H1 (cell line): ENCODE data around the gene RHEX. TPM values are rescaled to one million over a fixed set of nuclear protein-coding genes. Genes with fewer than 3 reads are reported as not detected.

Experiments
- ASH2L ChIP-seq: fragments of 200-600, 300-600 bp; sonication (generic); IDR thresholded peaks from one replicate; pipeline ENCODE4 v1.7.1; 2017; ENCODE audit warnings: low read length
- HDAC2 ChIP-seq, 2 experiments: fragments of 300-600 bp in 1 of 2; sonication (generic) in 1 of 2; IDR thresholded peaks; 2 replicates each; pipeline ENCODE4 v1.6.1; 2011 to 2012; ENCODE audit warnings: low read depth in 2 of 2, low read length in 2 of 2, mild to moderate bottlenecking in 2 of 2, moderate library complexity in 2 of 2, borderline replicate concordance in 1 of 2, inconsistent platforms in 1 of 2
- RNF2 ChIP-seq: fragments of 200-900, 300-1000 bp; sonication (generic); IDR thresholded peaks from 2 replicates; pipeline ENCODE4 v1.7.1; 2016; ENCODE audit warnings: borderline replicate concordance, low read depth, mild to moderate bottlenecking, antibody characterized with exemption, low read length; ENCODE audit not compliant: poor library complexity, severe bottlenecking; ENCODE audit errors: missing control alignments
- SIRT6 ChIP-seq: IDR thresholded peaks from one replicate; pipeline ENCODE4 v1.7.1; 2012; ENCODE audit warnings: low read length, inconsistent platforms
- SP2 ChIP-seq: IDR thresholded peaks from 2 replicates; pipeline ENCODE4 v1.6.1; 2012; ENCODE audit warnings: mild to moderate bottlenecking, low read length, inconsistent platforms
- TAF1 ChIP-seq: IDR thresholded peaks from 2 replicates; pipeline ENCODE4 v1.6.1; 2011; ENCODE audit warnings: mild to moderate bottlenecking, low read depth, low read length
- TAF7 ChIP-seq: optimal IDR thresholded peaks from 2 replicates; pipeline ENCODE3; 2011; ENCODE audit warnings: low read depth, mild to moderate bottlenecking, inconsistent platforms, low read length, moderate library complexity, borderline replicate concordance
- ZNF274 ChIP-seq: IDR thresholded peaks from 2 replicates; pipeline ENCODE4 v1.7.0; 2012; ENCODE audit warnings: low read length, borderline replicate concordance; ENCODE audit errors: extremely low read depth
- polyA plus RNA-seq, 7 experiments: library from polyadenylated mRNA; depleted of rRNA in 3 of 7; stranded (reverse) in 5 of 7; unstranded in 2 of 7; fragments of >200 nt in 5 of 7; fragments of 200-250 nt in 2 of 7; gene quantifications; 1 replicate in 5 of 7; 2 replicates in 1 of 7; 4 replicates in 1 of 7; pipeline versions ENCODE4 v1.2.1 to v1.2.3, GENCODE V29; 2011 to 2013; ENCODE audit warnings: missing spikeins in 2 of 7, mixed read lengths in 2 of 7
- total RNA-seq: library from RNA; stranded (reverse); fragmentation: NEBNext Ultra II Directional; extraction: Animal tissue kit (Norgen Biotek cat#: 25700); gene quantifications from 2 replicates; pipeline ENCODE4 v1.2.1, GENCODE V29; 2021
- TF ChIP-seq, protein P1 (sequence below): fragments of 300-600 bp; sonication (generic); IDR thresholded peaks from 2 replicates; pipeline ENCODE4 v1.7.1; 2012; ENCODE audit warnings: low read length, moderate library complexity, mild to moderate bottlenecking, inconsistent platforms; ENCODE audit not compliant: insufficient replicate concordance
- TF ChIP-seq, protein P2 (sequence below): IDR thresholded peaks from 2 replicates; pipeline ENCODE4 v1.6.1; 2012; ENCODE audit warnings: inconsistent platforms

RHEX gene
- total and polyA plus RNA-seq, 2 of the 8 experiments (the other 6 are each of a cell fraction or from before 2014, with no cell fraction given): not detected

DNA sequence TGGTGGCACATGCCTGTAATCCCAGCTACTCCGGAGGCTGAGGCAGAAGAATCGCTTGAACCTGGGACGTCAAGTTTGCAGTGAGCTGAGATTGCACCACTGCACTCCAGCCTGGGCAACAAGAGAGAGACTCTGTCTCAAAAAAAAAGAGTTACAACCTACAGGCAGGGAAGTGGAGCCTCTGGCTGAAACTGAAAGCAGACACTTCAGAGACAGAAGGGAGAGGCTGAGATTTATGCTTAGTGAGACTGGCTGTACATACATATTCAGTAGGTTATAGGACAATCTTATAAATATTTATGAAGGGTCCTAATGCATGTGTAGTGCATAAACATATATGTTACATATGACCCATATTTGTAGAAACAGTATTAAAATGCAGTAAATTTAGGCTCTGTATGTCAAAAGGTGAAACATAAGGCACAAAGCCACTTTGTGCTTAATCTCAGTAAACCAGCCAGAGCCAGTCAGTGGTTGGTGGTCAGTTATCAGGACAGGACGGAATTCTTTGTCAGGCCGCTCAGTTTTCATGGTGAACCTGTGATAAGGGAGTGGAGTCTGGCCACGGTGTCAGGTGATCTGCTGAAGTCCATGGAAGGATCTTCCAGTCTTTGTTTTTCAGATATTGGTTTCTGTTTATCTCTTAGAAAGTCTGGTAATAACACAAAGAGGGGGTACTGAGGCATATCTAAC, 13.7 kb downstream of the RHEX start (continued):
- TF ChIP-seq, protein P1, sequence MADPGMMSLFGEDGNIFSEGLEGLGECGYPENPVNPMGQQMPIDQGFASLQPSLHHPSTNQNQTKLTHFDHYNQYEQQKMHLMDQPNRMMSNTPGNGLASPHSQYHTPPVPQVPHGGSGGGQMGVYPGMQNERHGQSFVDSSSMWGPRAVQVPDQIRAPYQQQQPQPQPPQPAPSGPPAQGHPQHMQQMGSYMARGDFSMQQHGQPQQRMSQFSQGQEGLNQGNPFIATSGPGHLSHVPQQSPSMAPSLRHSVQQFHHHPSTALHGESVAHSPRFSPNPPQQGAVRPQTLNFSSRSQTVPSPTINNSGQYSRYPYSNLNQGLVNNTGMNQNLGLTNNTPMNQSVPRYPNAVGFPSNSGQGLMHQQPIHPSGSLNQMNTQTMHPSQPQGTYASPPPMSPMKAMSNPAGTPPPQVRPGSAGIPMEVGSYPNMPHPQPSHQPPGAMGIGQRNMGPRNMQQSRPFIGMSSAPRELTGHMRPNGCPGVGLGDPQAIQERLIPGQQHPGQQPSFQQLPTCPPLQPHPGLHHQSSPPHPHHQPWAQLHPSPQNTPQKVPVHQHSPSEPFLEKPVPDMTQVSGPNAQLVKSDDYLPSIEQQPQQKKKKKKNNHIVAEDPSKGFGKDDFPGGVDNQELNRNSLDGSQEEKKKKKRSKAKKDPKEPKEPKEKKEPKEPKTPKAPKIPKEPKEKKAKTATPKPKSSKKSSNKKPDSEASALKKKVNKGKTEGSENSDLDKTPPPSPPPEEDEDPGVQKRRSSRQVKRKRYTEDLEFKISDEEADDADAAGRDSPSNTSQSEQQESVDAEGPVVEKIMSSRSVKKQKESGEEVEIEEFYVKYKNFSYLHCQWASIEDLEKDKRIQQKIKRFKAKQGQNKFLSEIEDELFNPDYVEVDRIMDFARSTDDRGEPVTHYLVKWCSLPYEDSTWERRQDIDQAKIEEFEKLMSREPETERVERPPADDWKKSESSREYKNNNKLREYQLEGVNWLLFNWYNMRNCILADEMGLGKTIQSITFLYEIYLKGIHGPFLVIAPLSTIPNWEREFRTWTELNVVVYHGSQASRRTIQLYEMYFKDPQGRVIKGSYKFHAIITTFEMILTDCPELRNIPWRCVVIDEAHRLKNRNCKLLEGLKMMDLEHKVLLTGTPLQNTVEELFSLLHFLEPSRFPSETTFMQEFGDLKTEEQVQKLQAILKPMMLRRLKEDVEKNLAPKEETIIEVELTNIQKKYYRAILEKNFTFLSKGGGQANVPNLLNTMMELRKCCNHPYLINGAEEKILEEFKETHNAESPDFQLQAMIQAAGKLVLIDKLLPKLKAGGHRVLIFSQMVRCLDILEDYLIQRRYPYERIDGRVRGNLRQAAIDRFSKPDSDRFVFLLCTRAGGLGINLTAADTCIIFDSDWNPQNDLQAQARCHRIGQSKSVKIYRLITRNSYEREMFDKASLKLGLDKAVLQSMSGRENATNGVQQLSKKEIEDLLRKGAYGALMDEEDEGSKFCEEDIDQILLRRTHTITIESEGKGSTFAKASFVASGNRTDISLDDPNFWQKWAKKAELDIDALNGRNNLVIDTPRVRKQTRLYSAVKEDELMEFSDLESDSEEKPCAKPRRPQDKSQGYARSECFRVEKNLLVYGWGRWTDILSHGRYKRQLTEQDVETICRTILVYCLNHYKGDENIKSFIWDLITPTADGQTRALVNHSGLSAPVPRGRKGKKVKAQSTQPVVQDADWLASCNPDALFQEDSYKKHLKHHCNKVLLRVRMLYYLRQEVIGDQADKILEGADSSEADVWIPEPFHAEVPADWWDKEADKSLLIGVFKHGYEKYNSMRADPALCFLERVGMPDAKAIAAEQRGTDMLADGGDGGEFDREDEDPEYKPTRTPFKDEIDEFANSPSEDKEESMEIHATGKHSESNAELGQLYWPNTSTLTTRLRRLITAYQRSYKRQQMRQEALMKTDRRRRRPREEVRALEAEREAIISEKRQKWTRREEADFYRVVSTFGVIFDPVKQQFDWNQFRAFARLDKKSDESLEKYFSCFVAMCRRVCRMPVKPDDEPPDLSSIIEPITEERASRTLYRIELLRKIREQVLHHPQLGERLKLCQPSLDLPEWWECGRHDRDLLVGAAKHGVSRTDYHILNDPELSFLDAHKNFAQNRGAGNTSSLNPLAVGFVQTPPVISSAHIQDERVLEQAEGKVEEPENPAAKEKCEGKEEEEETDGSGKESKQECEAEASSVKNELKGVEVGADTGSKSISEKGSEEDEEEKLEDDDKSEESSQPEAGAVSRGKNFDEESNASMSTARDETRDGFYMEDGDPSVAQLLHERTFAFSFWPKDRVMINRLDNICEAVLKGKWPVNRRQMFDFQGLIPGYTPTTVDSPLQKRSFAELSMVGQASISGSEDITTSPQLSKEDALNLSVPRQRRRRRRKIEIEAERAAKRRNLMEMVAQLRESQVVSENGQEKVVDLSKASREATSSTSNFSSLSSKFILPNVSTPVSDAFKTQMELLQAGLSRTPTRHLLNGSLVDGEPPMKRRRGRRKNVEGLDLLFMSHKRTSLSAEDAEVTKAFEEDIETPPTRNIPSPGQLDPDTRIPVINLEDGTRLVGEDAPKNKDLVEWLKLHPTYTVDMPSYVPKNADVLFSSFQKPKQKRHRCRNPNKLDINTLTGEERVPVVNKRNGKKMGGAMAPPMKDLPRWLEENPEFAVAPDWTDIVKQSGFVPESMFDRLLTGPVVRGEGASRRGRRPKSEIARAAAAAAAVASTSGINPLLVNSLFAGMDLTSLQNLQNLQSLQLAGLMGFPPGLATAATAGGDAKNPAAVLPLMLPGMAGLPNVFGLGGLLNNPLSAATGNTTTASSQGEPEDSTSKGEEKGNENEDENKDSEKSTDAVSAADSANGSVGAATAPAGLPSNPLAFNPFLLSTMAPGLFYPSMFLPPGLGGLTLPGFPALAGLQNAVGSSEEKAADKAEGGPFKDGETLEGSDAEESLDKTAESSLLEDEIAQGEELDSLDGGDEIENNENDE: no peak
- no peak for TF ChIP-seq TAF7
- TF ChIP-seq HDAC2 (IDR thresholded peaks at IDR 0.05; ENCODE audit: borderline replicate concordance in 1 of 2, low read depth in 2 of 2, low read length in 2 of 2): no peak
- TF ChIP-seq TAF1: no peak
- TF ChIP-seq SP2: no peak
- no peak for TF ChIP-seq ASH2L
- TF ChIP-seq, protein P2, sequence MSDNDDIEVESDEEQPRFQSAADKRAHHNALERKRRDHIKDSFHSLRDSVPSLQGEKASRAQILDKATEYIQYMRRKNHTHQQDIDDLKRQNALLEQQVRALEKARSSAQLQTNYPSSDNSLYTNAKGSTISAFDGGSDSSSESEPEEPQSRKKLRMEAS: no peak
- TF ChIP-seq RNF2: no peak
- TF ChIP-seq ZNF274: no peak
- TF ChIP-seq SIRT6: no peak
